Caco-2 (cell line): ENCODE measurements around the gene OR6V1. TPM values are rescaled to one million over a fixed set of nuclear protein-coding genes. Genes with fewer than 3 reads are reported as not detected.

Experiments used
- BruUV-seq: library from RNA; stranded (reverse); fragments of 400-500 nt; replicated peaks from 2 replicates; lab custom pipeline; 2021; lab: Mats Ljungman, UMichigan
- CTCF ChIA-PET: fragments of 300-600 bp; sonication (Branson Sonifier 250); formaldehyde crosslinking; loops from one replicate; lab custom pipeline; 2022; ENCODE audit warnings: antibody characterized with exemption; lab: Charles Lee
- POLR2A ChIA-PET: fragments of 300-600 bp; sonication (Branson Sonifier 250); formaldehyde crosslinking; loops from one replicate; lab custom pipeline; 2022; ENCODE audit warnings: antibody characterized with exemption; lab: Charles Lee
- DNase-seq, 2 experiments: peaks; one replicate each; pipeline versions ENCODE4 v3.0.0 to v3.0.0-alpha.2; 2020 to 2022
- H3K27me3 ChIP-seq: replicated peaks from 2 replicates; pipeline ENCODE4 v1.6.0; 2011; ENCODE audit warnings: low read length; ENCODE audit not compliant: control insufficient read depth, insufficient read depth
- H3K36me3 ChIP-seq: 2 replicates; pipeline ENCODE4 v1.5.1; 2011; ENCODE audit warnings: low read length; ENCODE audit not compliant: control insufficient read depth, insufficient read depth
- H3K4me1 ChIP-seq: fragments of 250-450 bp; sonication (Bioruptor Pico); 2 replicates; pipeline ENCODE4 v1.5.1; 2020; ENCODE audit warnings: mild to moderate bottlenecking
- H3K4me3 ChIP-seq: 2 replicates; pipeline ENCODE4 v1.5.1; 2011; ENCODE audit warnings: low read depth, mild to moderate bottlenecking, control low read depth, low read length
- H3K9me3 ChIP-seq: fragments of 250-450 bp; sonication (Bioruptor Pico); 2 replicates; pipeline ENCODE4 v1.5.1; 2020; ENCODE audit warnings: mild to moderate bottlenecking, moderate library complexity
- H3K27ac Mint-ChIP-seq: one replicate; pipeline ENCODE4 v1.8.0; 2022; ENCODE audit warnings: mixed read lengths; ENCODE audit not compliant: unreplicated experiment
- H3K27me3 Mint-ChIP-seq: one replicate; pipeline ENCODE4 v1.8.0; 2022; ENCODE audit warnings: mixed read lengths; ENCODE audit not compliant: insufficient read depth, unreplicated experiment
- H3K36me3 Mint-ChIP-seq: one replicate; pipeline ENCODE4 v1.8.0; 2022; ENCODE audit warnings: mild to moderate bottlenecking, mixed read lengths; ENCODE audit not compliant: insufficient read depth, unreplicated experiment
- H3K4me1 Mint-ChIP-seq: one replicate; pipeline ENCODE4 v1.8.0; 2022; ENCODE audit warnings: low read depth, mixed read lengths; ENCODE audit not compliant: unreplicated experiment
- H3K4me3 Mint-ChIP-seq: one replicate; pipeline ENCODE4 v1.8.0; 2022; ENCODE audit warnings: mild to moderate bottlenecking, moderate library complexity, mixed read lengths; ENCODE audit not compliant: unreplicated experiment
- H3K9me3 Mint-ChIP-seq: one replicate; pipeline ENCODE4 v1.8.0; 2022; ENCODE audit warnings: mixed read lengths; ENCODE audit not compliant: unreplicated experiment
- intact Hi-C: fragments of 100-400 bp; cut with micrococcal nuclease; formaldehyde crosslinking; loops from one replicate; pipeline ENCODE4 v1.10.0; 2022; ENCODE audit not compliant: unreplicated experiment
- total RNA-seq: library from RNA; stranded (reverse); gene quantifications from 2 replicates; pipeline ENCODE4 v1.2.3, GENCODE V29; 2022
- TF ChIP-seq, protein P1 (sequence below), 2 experiments: fragments of 200-600 bp in 1 of 2; IDR thresholded peaks; 1 replicate in 1 of 2; 2 replicates in 1 of 2; pipeline versions ENCODE4 v1.5.1 to v1.8.0; 2011 to 2022; ENCODE audit warnings: antibody characterized with exemption in 1 of 2, control low read depth in 1 of 2, inconsistent platforms in 1 of 2, low read depth in 1 of 2, low read length in 1 of 2, mild to moderate bottlenecking in 1 of 2, moderate library complexity in 1 of 2; ENCODE audit not compliant: insufficient read depth in 1 of 2, severe bottlenecking in 1 of 2, unreplicated experiment in 1 of 2

The OR6V1 gene
- total RNA-seq, 1 experiment from 2014 or later = not detected

- no peaks in the 10 kb centered on the region for H3K36me3 Mint-ChIP-seq
- BruUV-seq = no TSS peak
- H3K9me3 Mint-ChIP-seq = no peaks in the 10 kb centered on the region
- intact Hi-C loops = no loop called here
- H3K27ac Mint-ChIP-seq = no peak overlapping the region
- Histone ChIP-seq H3K27me3 (no peaks in the 10 kb centered on the region), H3K4me1 (peaks cover 13% of the 10 kb centered on the region), H3K36me3 (no peaks in the 10 kb centered on the region), H3K9me3 (0 out of 2 replicates have a peak, but pooled peaks cover 3% of the 10 kb centered on the region), H3K4me3 (no peak overlapping the region)
- H3K4me3 Mint-ChIP-seq = no peak overlapping the region
- CTCF ChIA-PET = no interaction called here
- DNase-seq = no peak
- POLR2A ChIA-PET = no interaction called here
- TF ChIP-seq, protein P1, sequence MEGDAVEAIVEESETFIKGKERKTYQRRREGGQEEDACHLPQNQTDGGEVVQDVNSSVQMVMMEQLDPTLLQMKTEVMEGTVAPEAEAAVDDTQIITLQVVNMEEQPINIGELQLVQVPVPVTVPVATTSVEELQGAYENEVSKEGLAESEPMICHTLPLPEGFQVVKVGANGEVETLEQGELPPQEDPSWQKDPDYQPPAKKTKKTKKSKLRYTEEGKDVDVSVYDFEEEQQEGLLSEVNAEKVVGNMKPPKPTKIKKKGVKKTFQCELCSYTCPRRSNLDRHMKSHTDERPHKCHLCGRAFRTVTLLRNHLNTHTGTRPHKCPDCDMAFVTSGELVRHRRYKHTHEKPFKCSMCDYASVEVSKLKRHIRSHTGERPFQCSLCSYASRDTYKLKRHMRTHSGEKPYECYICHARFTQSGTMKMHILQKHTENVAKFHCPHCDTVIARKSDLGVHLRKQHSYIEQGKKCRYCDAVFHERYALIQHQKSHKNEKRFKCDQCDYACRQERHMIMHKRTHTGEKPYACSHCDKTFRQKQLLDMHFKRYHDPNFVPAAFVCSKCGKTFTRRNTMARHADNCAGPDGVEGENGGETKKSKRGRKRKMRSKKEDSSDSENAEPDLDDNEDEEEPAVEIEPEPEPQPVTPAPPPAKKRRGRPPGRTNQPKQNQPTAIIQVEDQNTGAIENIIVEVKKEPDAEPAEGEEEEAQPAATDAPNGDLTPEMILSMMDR (IDR thresholded peaks at IDR 0.05; ENCODE audit: insufficient read depth in 1 of 2, low read depth in 1 of 2, low read length in 1 of 2, severe bottlenecking in 1 of 2, unreplicated experiment in 1 of 2) = no peak
- peaks cover 10% of the 10 kb centered on the region for H3K27me3 Mint-ChIP-seq
- H3K4me1 Mint-ChIP-seq = peaks cover 13% of the 10 kb centered on the region
Observed at GRCh38 chr7:143047326-143047725, 4.8 kb upstream of the OR6V1 start.

DNA sequence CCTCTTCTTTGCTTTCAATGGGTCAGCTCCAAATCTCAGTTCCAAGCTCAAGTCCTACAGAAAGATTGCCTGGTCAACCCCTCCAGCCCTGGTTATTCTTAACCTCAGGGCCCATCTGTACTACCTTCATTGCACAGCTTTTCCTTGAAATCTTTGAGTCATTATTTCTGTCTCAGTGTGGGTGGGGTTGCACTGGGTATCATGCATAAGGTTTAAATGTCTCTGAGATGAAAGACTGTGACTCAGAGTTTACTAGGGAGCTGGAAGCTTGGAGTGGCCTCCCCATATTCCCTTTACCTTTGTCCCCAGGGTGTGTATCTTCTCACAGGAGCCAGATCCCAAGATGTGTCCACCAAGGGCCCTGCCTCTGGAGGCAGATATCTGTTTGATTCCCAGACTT, 3.3 kb upstream of the OR6V1 start:
- CTCF ChIA-PET = no interaction called here
- H3K4me3 ChIP-seq = no peak overlapping the region
- no peak for DNase-seq
- H3K9me3 ChIP-seq = 0 out of 2 replicates have a peak, but pooled peaks cover 3% of the 10 kb centered on the region
- peaks cover 10% of the 10 kb centered on the region for H3K27me3 Mint-ChIP-seq
- no peak overlapping the region for H3K27ac Mint-ChIP-seq
- intact Hi-C loops = no loop called here
- TF ChIP-seq, protein P1 (IDR thresholded peaks at IDR 0.05; ENCODE audit: insufficient read depth in 1 of 2, low read depth in 1 of 2, low read length in 1 of 2, severe bottlenecking in 1 of 2, unreplicated experiment in 1 of 2) = no peak
- no peaks in the 10 kb centered on the region for H3K4me1 Mint-ChIP-seq
- H3K9me3 Mint-ChIP-seq = no peaks in the 10 kb centered on the region
- no peaks in the 10 kb centered on the region for H3K36me3 Mint-ChIP-seq
- no peaks in the 10 kb centered on the region for H3K27me3 ChIP-seq
- BruUV-seq = no TSS peak
- H3K4me1 ChIP-seq = peaks cover 1% of the 10 kb centered on the region
- POLR2A ChIA-PET = no interaction called here
- no peak overlapping the region for H3K4me3 Mint-ChIP-seq
- H3K36me3 ChIP-seq = no peaks in the 10 kb centered on the region

DNA sequence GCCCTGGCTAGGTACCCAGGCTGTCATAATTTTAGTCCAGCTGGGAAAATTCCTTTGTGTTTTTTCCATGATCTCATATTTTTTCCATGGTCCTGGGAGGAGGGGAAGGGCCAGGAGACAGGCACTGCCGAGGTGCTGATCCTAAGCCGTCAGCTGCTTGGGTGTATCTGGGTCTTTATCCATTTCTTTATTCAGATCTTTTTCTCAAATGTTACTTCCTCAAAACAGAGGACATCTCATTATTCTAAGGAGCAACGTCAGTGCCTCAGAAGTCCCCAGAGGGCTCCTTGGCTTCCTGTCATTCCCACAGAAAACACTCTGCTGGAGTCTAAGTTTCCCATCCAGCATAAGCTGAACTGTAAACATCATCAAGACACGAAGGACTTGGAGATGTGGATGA, 2.8 kb upstream of the OR6V1 start:
- Mint-ChIP-seq H3K4me1 (no peaks in the 10 kb centered on the region), H3K27me3 (peaks cover 10% of the 10 kb centered on the region), H3K36me3 (no peaks in the 10 kb centered on the region), H3K4me3 (no peak overlapping the region), H3K27ac (no peak overlapping the region), H3K9me3 (no peaks in the 10 kb centered on the region)
- intact Hi-C loops = no loop called here
- BruUV-seq = no TSS peak
- POLR2A ChIA-PET = no interaction called here
- no peaks in the 10 kb centered on the region; the same call in 1 of the 2 replicates for H3K4me1 ChIP-seq
- TF ChIP-seq, protein P1 (IDR thresholded peaks at IDR 0.05; ENCODE audit: insufficient read depth in 1 of 2, low read depth in 1 of 2, low read length in 1 of 2, severe bottlenecking in 1 of 2, unreplicated experiment in 1 of 2) = no peak
- H3K4me3 ChIP-seq = no peak overlapping the region
- H3K9me3 ChIP-seq = 0 out of 2 replicates have a peak, but pooled peaks cover 2% of the 10 kb centered on the region
- H3K27me3 ChIP-seq = no peaks in the 10 kb centered on the region
- H3K36me3 ChIP-seq = no peaks in the 10 kb centered on the region
- DNase-seq = no peak
- CTCF ChIA-PET = no interaction called here
